A549 (cell line): ENCODE results near the gene PPP4R3A. TPM values are rescaled to one million over a fixed set of nuclear protein-coding genes. Genes with fewer than 3 reads are reported as not detected.
A peak's percentile ranks its signal among the peaks of the same experiment; 100 is the strongest.

Experiments
- ATAC-seq, 2 experiments: fragments of 200-7000 bp in 1 of 2; fragments of >200 bp in 1 of 2; cut with Nextera tagmentation in 1 of 2; cut with Tn5 transposase in 1 of 2; 3 replicates each; pipeline versions ENCODE4 v1.8.0 to v1.9.1; 2018 to 2020; ENCODE audit warnings: mild to moderate bottlenecking in 1 of 2, moderate library complexity in 1 of 2
- CTCF ChIA-PET: fragments of 300-600 bp; sonication (Branson Sonifier 250); formaldehyde crosslinking; extraction: SDS; loops from one replicate; lab custom pipeline; 2021; ENCODE audit warnings: antibody characterized with exemption, inconsistent platforms; lab: Yijun Ruan, JAX
- POLR2A ChIA-PET: fragments of 350-600 bp; formaldehyde crosslinking; extraction: SDS; loops from one replicate; lab custom pipeline; 2021; ENCODE audit warnings: antibody characterized with exemption, inconsistent platforms; lab: Yijun Ruan, JAX
- DNase-seq, 2 experiments: peaks; one replicate each; pipeline versions ENCODE4 v3.0.0 to v3.0.0-alpha.2; 2011 to 2016; ENCODE audit warnings: low read depth in 1 of 2, low spot score in 1 of 2
- FAIRE-seq: peaks from 2 replicates; lab custom pipeline; 2011; peaks lifted over from hg19 to GRCh38; lab: Jason Lieb, UNC
- H3K27ac ChIP-seq, 2 experiments: fragments of >200 bp; sonication (Bioruptor Twin); formaldehyde crosslinking; 3 replicates each; pipeline ENCODE4 v1.5.1; 2016 to 2017
- H3K4me1 ChIP-seq: fragments of >200 bp; sonication (Bioruptor Twin); formaldehyde crosslinking; 3 replicates; pipeline ENCODE4 v1.6.1; 2016
- H3K4me2 ChIP-seq: fragments of >200 bp; sonication (Bioruptor Twin); formaldehyde crosslinking; 3 replicates; pipeline ENCODE4 v1.6.1; 2016
- H3K4me3 ChIP-seq: fragments of >200 bp; sonication (Bioruptor Twin); formaldehyde crosslinking; 3 replicates; pipeline ENCODE4 v1.5.1; 2016
- H3K9me3 ChIP-seq: fragments of >200 bp; sonication (Bioruptor Twin); formaldehyde crosslinking; 3 replicates; pipeline ENCODE4 v1.6.1; 2016
- CBX2 ChIP-seq: fragments of 200-600 bp; sonication (generic); IDR thresholded peaks from 2 replicates; pipeline ENCODE4 v1.6.1; 2016; ENCODE audit warnings: low read depth, mild to moderate bottlenecking, borderline replicate concordance
- CEBPB ChIP-seq, 2 experiments: fragments of >200 bp in 1 of 2; sonication (Bioruptor Twin) in 1 of 2; formaldehyde crosslinking in 1 of 2; IDR thresholded peaks; 2 replicates each; pipeline ENCODE4 v1.6.1; 2012 to 2016
- CHD2 ChIP-seq: fragments of 150-350 bp; IDR thresholded peaks from 2 replicates; pipeline ENCODE4 v1.6.1; 2014; ENCODE audit warnings: low read length; ENCODE audit not compliant: partially characterized antibody
- EHF ChIP-seq: fragments of 250-450 bp; sonication (Bioruptor Pico); IDR thresholded peaks from 2 replicates; pipeline ENCODE4 v1.5.0; 2020; ENCODE audit warnings: mild to moderate bottlenecking
- FOSL2 ChIP-seq, 2 experiments: fragments of 450-650 bp in 1 of 2; fragments of >200 bp in 1 of 2; sonication (Bioruptor Twin) in 1 of 2; formaldehyde crosslinking; IDR thresholded peaks; 2 replicates each; pipeline versions ENCODE4 v1.5.0 to v1.6.1; 2016 to 2020; ENCODE audit warnings: mild to moderate bottlenecking in 1 of 2, moderate library complexity in 1 of 2
- HDAC2 ChIP-seq: fragments of 200-600 bp; sonication (generic); IDR thresholded peaks from 2 replicates; pipeline ENCODE4 v1.6.1; 2016
- HEYL ChIP-seq: fragments of 250-450 bp; sonication (Bioruptor Pico); IDR thresholded peaks from 2 replicates; pipeline ENCODE4 v1.8.0; 2021; ENCODE audit warnings: mild to moderate bottlenecking, moderate library complexity
- HOXA7 ChIP-seq: fragments of 250-450 bp; sonication (Bioruptor Pico); IDR thresholded peaks from 2 replicates; pipeline ENCODE4 v1.5.0; 2020; ENCODE audit warnings: mild to moderate bottlenecking, moderate library complexity
- HOXB13 ChIP-seq: fragments of 250-450 bp; sonication (Bioruptor Pico); IDR thresholded peaks from 2 replicates; pipeline ENCODE4 v1.5.0; 2020; ENCODE audit warnings: low read depth, mild to moderate bottlenecking, moderate library complexity
- JUN ChIP-seq, 2 experiments: fragments of >200 bp; sonication (Bioruptor Twin); formaldehyde crosslinking; IDR thresholded peaks; 2 replicates in 1 of 2; 3 replicates in 1 of 2; pipeline ENCODE4 v1.6.1; 2016 to 2017
- MAFK ChIP-seq: fragments of 450-650 bp; IDR thresholded peaks from 2 replicates; pipeline ENCODE4 v1.6.1; 2014; ENCODE audit not compliant: partially characterized antibody
- NPAS2 ChIP-seq: fragments of 250-450 bp; sonication (Bioruptor Pico); IDR thresholded peaks from 2 replicates; pipeline ENCODE4 v1.8.0; 2022; ENCODE audit warnings: mild to moderate bottlenecking, moderate library complexity, borderline replicate concordance
- NR3C1 ChIP-seq: fragments of >200 bp; sonication (Bioruptor Twin); formaldehyde crosslinking; IDR thresholded peaks from 3 replicates; pipeline ENCODE4 v1.6.1; 2017
- PHF8 ChIP-seq: fragments of 200-600 bp; sonication (generic); IDR thresholded peaks from 2 replicates; pipeline ENCODE4 v1.6.1; 2016; ENCODE audit warnings: low read depth, mild to moderate bottlenecking, antibody characterized with exemption, moderate library complexity, borderline replicate concordance
- POLR2AphosphoS2 ChIP-seq: conservative IDR thresholded peaks from 2 replicates; pipeline ENCODE4 v1.6.1; 2012; ENCODE audit warnings: low read length, improper control_type of control experiment, inconsistent platforms
- RAD21 ChIP-seq, 2 experiments: fragments of >200 bp in 1 of 2; sonication (Bioruptor Twin) in 1 of 2; formaldehyde crosslinking in 1 of 2; IDR thresholded peaks in 1 of 2; conservative IDR thresholded peaks in 1 of 2; 2 replicates in 1 of 2; 3 replicates in 1 of 2; pipeline ENCODE4 v1.6.1; 2012 to 2018; ENCODE audit warnings: inconsistent platforms in 1 of 2
- RARB ChIP-seq: fragments of 250-450 bp; sonication (Bioruptor Pico); IDR thresholded peaks from 2 replicates; pipeline ENCODE4 v1.8.0; 2021; ENCODE audit warnings: mild to moderate bottlenecking, moderate library complexity
- RCOR1 ChIP-seq: fragments of 150-350 bp; IDR thresholded peaks from 2 replicates; pipeline ENCODE4 v1.6.1; 2014; ENCODE audit warnings: antibody characterized with exemption, low read length, low read depth
- RFX5 ChIP-seq: fragments of 450-650 bp; IDR thresholded peaks from 2 replicates; pipeline ENCODE4 v1.7.1; 2014; ENCODE audit warnings: antibody characterized with exemption, mild to moderate bottlenecking, moderate library complexity
- RNF2 ChIP-seq: fragments of 200-600 bp; sonication (generic); IDR thresholded peaks from 2 replicates; pipeline ENCODE4 v1.6.1; 2016; ENCODE audit warnings: low read depth, mild to moderate bottlenecking, antibody characterized with exemption, moderate library complexity, borderline replicate concordance
- SMC3 ChIP-seq: fragments of >200 bp; sonication (Bioruptor Twin); formaldehyde crosslinking; IDR thresholded peaks from 3 replicates; pipeline ENCODE4 v1.6.1; 2018; ENCODE audit warnings: inconsistent platforms
- SREBF2 ChIP-seq: fragments of 450-650 bp; IDR thresholded peaks from 2 replicates; pipeline ENCODE4 v1.6.1; 2014; ENCODE audit warnings: mild to moderate bottlenecking, moderate library complexity
- TP53 ChIP-seq: fragments of 250-450 bp; sonication (Bioruptor Pico); IDR thresholded peaks from 2 replicates; pipeline ENCODE4 v1.5.0; 2021; ENCODE audit warnings: mild to moderate bottlenecking, moderate library complexity
- ZFP36 ChIP-seq: fragments of 450-650 bp; IDR thresholded peaks from 2 replicates; pipeline ENCODE4 v1.6.1; 2014; ENCODE audit warnings: borderline replicate concordance; ENCODE audit not compliant: partially characterized antibody
- ZNF302 ChIP-seq: fragments of 250-450 bp; sonication (Bioruptor Pico); IDR thresholded peaks from 2 replicates; pipeline ENCODE4 v1.9.0; 2021; ENCODE audit warnings: inconsistent platforms, mild to moderate bottlenecking, moderate library complexity
- WGBS: methylation state at CpG from one replicate; pipeline ENCODE4 v1.1.6; 2017; ENCODE audit errors: missing lambda C conversion rate; 5-methylcytosine and 5-hydroxymethylcytosine counted together
- polyA minus RNA-seq: library from RNA; depleted of rRNA, polyadenylated mRNA; stranded (reverse); fragments of >200 nt; gene quantifications from 2 replicates; pipeline ENCODE4 v1.2.3, GENCODE V29; 2011; rRNA and poly(A)+ RNA removed
- polyA plus RNA-seq, 4 experiments: library from polyadenylated mRNA; depleted of rRNA in 3 of 4; stranded (reverse); fragments of >200 nt; fragmentation: RNase III in 1 of 4; extraction: RNeasy Plus Mini Kit Qiagen cat#74134 plus additional on column Dnase treatment in 1 of 4; gene quantifications; 2 replicates in 3 of 4; 3 replicates in 1 of 4; pipeline ENCODE4 v1.2.3, GENCODE V29; 2011 to 2017
- TF ChIP-seq, protein P1 (sequence below): fragments of 450-650 bp; IDR thresholded peaks from 2 replicates; pipeline ENCODE4 v1.6.1; 2014; ENCODE audit warnings: antibody characterized with exemption
- TF ChIP-seq, protein P2 (sequence below): fragments of >200 bp; sonication (Bioruptor Twin); formaldehyde crosslinking; IDR thresholded peaks from 3 replicates; pipeline ENCODE4 v1.6.1; 2016
- TF ChIP-seq, protein P3 (sequence below): fragments of 150-350 bp; IDR thresholded peaks from 2 replicates; pipeline ENCODE4 v1.6.1; 2014; ENCODE audit warnings: low read depth, mild to moderate bottlenecking, low read length
- TF ChIP-seq, protein P4 (sequence below): fragments of >200 bp; sonication (Bioruptor Twin); formaldehyde crosslinking; IDR thresholded peaks from 3 replicates; pipeline ENCODE4 v1.5.1; 2016
- TF ChIP-seq, protein P5 (sequence below): IDR thresholded peaks from 2 replicates; pipeline ENCODE4 v1.6.1; 2012

The PPP4R3A gene
- 74.0 and 83.6 TPM in 2 replicates for polyA plus RNA-seq (2011; rRNA removed)
- polyA plus RNA-seq (2012; cell fraction: cytosol; rRNA removed), result 27.6 and 30.6 TPM in 2 replicates
- 16.4 and 29.0 TPM in 2 replicates for polyA plus RNA-seq (2012; cell fraction: nucleus; rRNA removed)
- polyA plus RNA-seq (2017; fragmentation: RNase III; extraction: RNeasy Plus Mini Kit Qiagen cat#74134 plus additional on column Dnase treatment), result 69.5 to 75.1 TPM (median 71.0 TPM) in 3 replicates
- 33.3 and 44.9 TPM in 2 replicates for polyA minus RNA-seq

DNA sequence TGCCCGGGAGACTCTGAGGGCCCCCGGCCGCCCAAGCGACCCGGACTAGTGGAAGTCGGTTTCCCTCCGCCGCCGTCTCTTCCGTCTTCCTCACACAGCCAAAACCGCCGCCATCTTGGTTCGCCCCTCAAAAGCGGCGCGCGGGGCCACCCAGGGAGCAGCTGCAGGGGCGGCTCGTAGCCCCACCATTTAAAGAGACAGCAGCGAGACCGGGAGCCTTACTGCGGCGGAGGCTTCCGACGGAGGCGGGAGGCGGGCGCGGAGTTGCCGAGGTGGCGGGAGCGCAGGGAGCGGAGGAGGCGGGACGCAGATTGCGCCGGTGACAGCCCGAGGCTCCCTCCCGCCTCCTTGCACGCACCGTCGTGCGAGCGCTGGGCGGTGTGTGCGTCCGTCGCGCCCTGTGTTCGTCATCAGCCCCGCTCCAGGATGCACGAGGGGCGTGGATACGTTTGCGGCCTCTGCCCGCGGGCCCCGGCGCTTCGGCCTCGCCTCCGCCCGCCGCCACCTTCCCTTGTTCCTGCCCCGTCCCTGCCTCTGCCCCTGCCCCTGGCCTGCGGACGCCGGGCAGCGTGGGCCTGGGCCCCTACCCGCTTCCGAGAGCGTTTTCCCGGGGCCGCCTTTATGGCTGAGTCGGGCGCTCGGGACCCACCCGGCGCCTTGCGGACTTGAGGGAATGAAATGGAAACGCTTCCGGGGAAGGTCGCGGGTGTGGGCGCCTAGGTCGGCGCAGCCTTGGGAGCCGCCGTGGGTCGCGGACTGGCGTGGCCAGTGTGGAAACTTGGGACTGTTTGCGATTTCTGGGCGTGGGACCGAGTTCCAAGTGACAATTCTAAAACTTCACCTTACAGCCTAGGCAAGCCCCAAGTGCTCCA lies at the start of gene PPP4R3A:
TSS of gene PPP4R3A (minus strand) at position 140 of the 872 bp plus-strand sequence. CDS start 663 bp downstream, outside the sequence.
- H3K4me3 ChIP-seq, result peak within 1 kb of the TSS; percentile 93
- no peak for FAIRE-seq
- DNase-seq, result peak; percentile 92 to 98
- H3K4me1 ChIP-seq, result peaks cover 14% of the 10 kb centered on the region; the same call in 1 of the 3 replicates
- ChIA-PET POLR2A (interaction anchor here (0.6 to 1.2 kb wide), 5 partner anchors 9 to 529 kb away, joined by 3 read pairs; partner anchors contain the start of gene TRIP11), CTCF (no interaction called here)
- WGBS, result under 1% methylated on average over 55 of the region's 95 CpGs
- peak within 1 kb of the TSS; percentile 88 for H3K4me2 ChIP-seq
- peak; percentile 93 to 95 for ATAC-seq
- H3K9me3 ChIP-seq, result no peaks in the 10 kb centered on the region
- H3K27ac ChIP-seq, result peak within 1 kb of the TSS; percentile 98
- TF ChIP-seq HOXB13 (no peak), ZNF302 (CRISPR knock-in tag) (no peak), CBX2 (no peak), CHD2 (no peak), RCOR1 (no peak), POLR2AphosphoS2 (no peak), SREBF2 (no peak), RARB (CRISPR knock-in tag) (no peak), MAFK (peak; percentile 3), NR3C1 (no peak), RAD21 (conservative IDR thresholded peaks at IDR 0.05 in 1 of 2, IDR thresholded peaks at IDR 0.05 in 1 of 2) (no peak), NPAS2 (CRISPR knock-in tag) (no peak), ZFP36 (no peak), HDAC2 (no peak), HOXA7 (CRISPR knock-in tag) (no peak), RFX5 (peak; percentile 51; the same call in 1 of the 2 replicates), EHF (CRISPR knock-in tag) (no peak), RNF2 (no peak), FOSL2 (IDR thresholded peaks at IDR 0.05) (no peak), FOSL2 (CRISPR knock-in tag; IDR thresholded peaks at IDR 0.05) (no peak), JUN (IDR thresholded peaks at IDR 0.05) (peak; percentile 78 to 92), HEYL (CRISPR knock-in tag) (no peak; the same call in 1 of the 2 replicates), TP53 (CRISPR knock-in tag) (no peak; the same call in none of the 2 replicates), CEBPB (IDR thresholded peaks at IDR 0.05) (no peak; a peak in 1 of 4 replicates), PHF8 (peak; percentile 100), SMC3 (no peak)
- TF ChIP-seq, protein P1, sequence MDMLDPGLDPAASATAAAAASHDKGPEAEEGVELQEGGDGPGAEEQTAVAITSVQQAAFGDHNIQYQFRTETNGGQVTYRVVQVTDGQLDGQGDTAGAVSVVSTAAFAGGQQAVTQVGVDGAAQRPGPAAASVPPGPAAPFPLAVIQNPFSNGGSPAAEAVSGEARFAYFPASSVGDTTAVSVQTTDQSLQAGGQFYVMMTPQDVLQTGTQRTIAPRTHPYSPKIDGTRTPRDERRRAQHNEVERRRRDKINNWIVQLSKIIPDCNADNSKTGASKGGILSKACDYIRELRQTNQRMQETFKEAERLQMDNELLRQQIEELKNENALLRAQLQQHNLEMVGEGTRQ, result no peak
- TF ChIP-seq, protein P2, sequence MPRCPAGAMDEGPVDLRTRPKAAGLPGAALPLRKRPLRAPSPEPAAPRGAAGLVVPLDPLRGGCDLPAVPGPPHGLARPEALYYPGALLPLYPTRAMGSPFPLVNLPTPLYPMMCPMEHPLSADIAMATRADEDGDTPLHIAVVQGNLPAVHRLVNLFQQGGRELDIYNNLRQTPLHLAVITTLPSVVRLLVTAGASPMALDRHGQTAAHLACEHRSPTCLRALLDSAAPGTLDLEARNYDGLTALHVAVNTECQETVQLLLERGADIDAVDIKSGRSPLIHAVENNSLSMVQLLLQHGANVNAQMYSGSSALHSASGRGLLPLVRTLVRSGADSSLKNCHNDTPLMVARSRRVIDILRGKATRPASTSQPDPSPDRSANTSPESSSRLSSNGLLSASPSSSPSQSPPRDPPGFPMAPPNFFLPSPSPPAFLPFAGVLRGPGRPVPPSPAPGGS, result peak; percentile 79; the same call in 2 of the 3 replicates
- TF ChIP-seq, protein P3, sequence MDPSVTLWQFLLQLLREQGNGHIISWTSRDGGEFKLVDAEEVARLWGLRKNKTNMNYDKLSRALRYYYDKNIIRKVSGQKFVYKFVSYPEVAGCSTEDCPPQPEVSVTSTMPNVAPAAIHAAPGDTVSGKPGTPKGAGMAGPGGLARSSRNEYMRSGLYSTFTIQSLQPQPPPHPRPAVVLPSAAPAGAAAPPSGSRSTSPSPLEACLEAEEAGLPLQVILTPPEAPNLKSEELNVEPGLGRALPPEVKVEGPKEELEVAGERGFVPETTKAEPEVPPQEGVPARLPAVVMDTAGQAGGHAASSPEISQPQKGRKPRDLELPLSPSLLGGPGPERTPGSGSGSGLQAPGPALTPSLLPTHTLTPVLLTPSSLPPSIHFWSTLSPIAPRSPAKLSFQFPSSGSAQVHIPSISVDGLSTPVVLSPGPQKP, result no peak
- TF ChIP-seq, protein P4, sequence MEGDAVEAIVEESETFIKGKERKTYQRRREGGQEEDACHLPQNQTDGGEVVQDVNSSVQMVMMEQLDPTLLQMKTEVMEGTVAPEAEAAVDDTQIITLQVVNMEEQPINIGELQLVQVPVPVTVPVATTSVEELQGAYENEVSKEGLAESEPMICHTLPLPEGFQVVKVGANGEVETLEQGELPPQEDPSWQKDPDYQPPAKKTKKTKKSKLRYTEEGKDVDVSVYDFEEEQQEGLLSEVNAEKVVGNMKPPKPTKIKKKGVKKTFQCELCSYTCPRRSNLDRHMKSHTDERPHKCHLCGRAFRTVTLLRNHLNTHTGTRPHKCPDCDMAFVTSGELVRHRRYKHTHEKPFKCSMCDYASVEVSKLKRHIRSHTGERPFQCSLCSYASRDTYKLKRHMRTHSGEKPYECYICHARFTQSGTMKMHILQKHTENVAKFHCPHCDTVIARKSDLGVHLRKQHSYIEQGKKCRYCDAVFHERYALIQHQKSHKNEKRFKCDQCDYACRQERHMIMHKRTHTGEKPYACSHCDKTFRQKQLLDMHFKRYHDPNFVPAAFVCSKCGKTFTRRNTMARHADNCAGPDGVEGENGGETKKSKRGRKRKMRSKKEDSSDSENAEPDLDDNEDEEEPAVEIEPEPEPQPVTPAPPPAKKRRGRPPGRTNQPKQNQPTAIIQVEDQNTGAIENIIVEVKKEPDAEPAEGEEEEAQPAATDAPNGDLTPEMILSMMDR, result no peak
- TF ChIP-seq, protein P5, sequence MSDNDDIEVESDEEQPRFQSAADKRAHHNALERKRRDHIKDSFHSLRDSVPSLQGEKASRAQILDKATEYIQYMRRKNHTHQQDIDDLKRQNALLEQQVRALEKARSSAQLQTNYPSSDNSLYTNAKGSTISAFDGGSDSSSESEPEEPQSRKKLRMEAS, result peak; percentile 97
